Thymus (tissue), 11 donors: Measurements from ENCODE around the gene SASH1. TPM values are rescaled to one million over a fixed set of nuclear protein-coding genes. Genes with fewer than 3 reads are reported as not detected.

Experiments used
- DNase-seq, 9 donors: peaks; one replicate each; pipeline ENCODE4 v3.0.0-alpha.2; 2013; ENCODE audit warnings: low spot score in 9 of 9, low read depth in 6 of 9, missing footprints in 1 of 9
- H3K27ac ChIP-seq, 2 donors: one replicate each; pipeline ENCODE4 v1.5.1; 2013; ENCODE audit warnings: control low read depth in 1 of 2, low read depth in 1 of 2, low read length in 1 of 2, mild to moderate bottlenecking in 1 of 2, moderate library complexity in 1 of 2
- H3K27me3 ChIP-seq, 2 donors: one replicate each; pipeline ENCODE4 v1.5.1; 2013; ENCODE audit warnings: low read length in 1 of 2; ENCODE audit not compliant: control insufficient read depth in 2 of 2, insufficient read depth in 1 of 2
- H3K36me3 ChIP-seq, 2 donors: one replicate each; pipeline ENCODE4 v1.5.1; 2013; ENCODE audit warnings: low read length in 1 of 2, mild to moderate bottlenecking in 1 of 2, moderate library complexity in 1 of 2; ENCODE audit not compliant: control insufficient read depth in 2 of 2, insufficient read depth in 2 of 2
- H3K4me1 ChIP-seq, 2 donors: one replicate each; pipeline ENCODE4 v1.5.1; 2013; ENCODE audit warnings: low read length in 2 of 2; ENCODE audit not compliant: control insufficient read depth in 2 of 2, insufficient read depth in 2 of 2
- H3K4me3 ChIP-seq, 2 donors: one replicate each; pipeline ENCODE4 v1.5.1; 2013; ENCODE audit warnings: low read length in 2 of 2, control low read depth in 1 of 2, mild to moderate bottlenecking in 1 of 2
- H3K9me3 ChIP-seq, 2 donors: one replicate each; pipeline ENCODE4 v1.5.1; 2013; ENCODE audit warnings: low read length in 1 of 2, mild to moderate bottlenecking in 1 of 2; ENCODE audit not compliant: control insufficient read depth in 2 of 2, insufficient read depth in 1 of 2
- WGBS: extraction: QIAGEN DNeasy Blood & Tissue Kit; methylation state at CpG from one replicate; pipeline ENCODE4 v1.1.7; 2013; 5-methylcytosine and 5-hydroxymethylcytosine counted together
- polyA plus RNA-seq: library from polyadenylated mRNA; stranded (reverse); fragments of 200-250 nt; gene quantifications from one replicate; pipeline ENCODE4 v1.2.3, GENCODE V29; 2013
- total RNA-seq: library from RNA; stranded (reverse); fragments of 120-200 nt; gene quantifications from one replicate; pipeline ENCODE4 v1.2.4, GENCODE V29; 2013
- donor health status: healthy.

SASH1 gene
- total and polyA plus RNA-seq, 2 donors, result 3.7 to 7.0 TPM

DNA sequence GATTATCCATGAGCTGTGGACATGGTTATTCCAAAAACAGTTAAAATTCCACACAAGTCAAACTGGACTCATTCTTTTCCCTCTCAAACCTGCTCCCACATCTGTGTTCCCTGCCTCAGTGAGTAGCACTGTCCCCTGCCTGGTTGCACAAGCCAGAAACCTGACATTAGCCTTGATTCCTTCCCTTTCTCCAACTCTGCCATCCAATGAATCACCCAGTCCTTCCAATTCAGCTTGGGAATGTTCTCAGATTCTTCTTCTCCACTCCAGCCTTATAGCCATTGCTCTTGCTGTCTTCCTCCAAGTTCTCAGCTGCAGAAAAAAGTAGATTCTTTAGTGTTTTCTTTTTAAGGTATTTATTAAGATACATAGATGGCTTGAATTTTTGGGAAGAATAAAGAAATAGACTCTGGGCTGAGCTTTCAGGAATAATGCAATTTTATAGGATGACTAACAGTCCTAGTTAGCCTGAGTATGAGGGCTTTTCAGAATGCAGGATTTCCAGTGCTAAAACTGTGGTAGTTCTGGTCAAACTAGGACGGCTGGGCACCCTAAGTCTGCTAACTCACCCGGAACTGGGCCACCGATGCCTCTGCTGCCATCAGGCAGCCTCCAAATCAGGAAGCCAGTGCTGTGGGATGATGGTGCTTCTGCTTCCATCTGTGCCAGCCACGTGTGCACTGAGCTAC, 18.2 kb upstream of the SASH1 start:
- Histone ChIP-seq H3K4me3 (no peak overlapping the region), H3K4me1 (no peaks in the 10 kb centered on the region), H3K27me3 (no peaks in the 10 kb centered on the region), H3K9me3 (no peaks in the 10 kb centered on the region), H3K36me3 (no peaks in the 10 kb centered on the region), H3K27ac (no peak overlapping the region)
- WGBS, result 17% methylated on average over 4 of the region's 4 CpGs
- DNase-seq, result no peak

DNA sequence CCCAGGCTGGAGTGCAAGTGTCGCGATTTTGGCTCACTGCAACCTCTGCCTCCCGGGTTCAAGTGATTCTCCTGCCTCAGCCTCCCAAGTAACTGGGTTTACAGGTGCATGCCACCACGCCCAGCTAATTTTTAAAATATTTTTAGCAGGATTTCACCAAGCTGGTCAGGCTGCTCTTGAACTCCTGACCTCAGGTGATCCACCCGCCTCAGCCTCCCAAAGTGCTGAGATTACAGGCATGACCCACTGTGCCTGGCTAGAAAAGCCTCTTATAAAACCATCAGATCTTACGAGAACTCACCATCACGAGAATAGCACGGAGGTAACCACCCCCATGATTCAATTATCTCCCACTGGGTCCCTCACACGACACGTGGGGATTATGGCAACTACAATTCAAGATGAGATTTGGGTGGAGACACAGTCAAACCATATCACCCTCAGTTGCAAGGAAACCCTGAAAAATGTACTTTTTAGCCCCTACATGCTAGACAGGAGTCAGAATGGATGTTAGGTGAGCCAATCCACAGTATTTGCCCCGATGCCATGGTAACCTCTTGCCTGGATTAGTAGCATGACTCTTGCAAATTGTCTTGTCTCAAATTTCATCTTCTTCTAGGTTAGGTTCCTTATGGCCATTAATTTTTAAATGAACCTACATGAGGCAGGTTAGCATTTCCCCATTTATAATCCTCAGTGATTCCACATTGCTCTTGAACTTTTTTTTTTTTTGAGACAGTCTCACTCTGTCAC, 17.1 kb upstream of the SASH1 start:
- Histone ChIP-seq H3K27ac (no peak overlapping the region), H3K4me1 (no peaks in the 10 kb centered on the region), H3K4me3 (no peak overlapping the region), H3K9me3 (no peaks in the 10 kb centered on the region), H3K27me3 (no peaks in the 10 kb centered on the region), H3K36me3 (no peaks in the 10 kb centered on the region)
- DNase-seq, result no peak
- WGBS, result 94% methylated on average over 11 of the region's 11 CpGs

DNA sequence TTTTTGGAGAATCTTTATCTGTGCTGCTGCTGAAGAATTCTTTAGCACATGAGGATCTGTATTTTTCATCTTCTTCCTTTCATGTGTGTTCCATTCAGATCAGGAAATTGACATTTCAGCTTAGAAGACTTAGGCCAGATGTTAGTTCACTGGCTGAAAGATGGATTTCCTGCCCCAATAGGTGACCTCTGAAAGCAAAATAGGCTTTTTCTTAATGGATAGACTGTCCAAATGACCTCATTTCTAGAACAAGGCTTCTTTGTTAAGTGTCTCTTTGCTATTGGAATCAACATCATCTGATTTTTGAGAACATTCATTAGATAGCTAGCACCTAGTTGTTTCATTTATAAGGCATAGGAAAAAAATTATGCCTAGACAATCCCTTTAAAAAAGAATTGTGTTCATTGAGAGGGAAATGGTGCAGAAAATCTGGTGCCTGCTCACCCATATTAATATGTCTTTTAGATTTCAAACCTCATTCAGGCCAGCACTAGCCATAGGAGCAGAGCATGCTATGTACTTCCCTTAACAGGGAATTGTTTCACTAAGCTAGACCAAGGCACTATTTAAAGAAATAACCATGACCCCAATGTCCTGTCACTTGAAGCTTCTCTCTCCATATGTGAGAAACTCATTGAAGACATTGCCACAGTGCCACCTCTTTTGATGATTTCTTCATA, 13.6 kb upstream of the SASH1 start:
- H3K4me1 ChIP-seq, result no peaks in the 10 kb centered on the region
- no peaks in the 10 kb centered on the region for H3K27me3 ChIP-seq
- H3K36me3 ChIP-seq, result no peaks in the 10 kb centered on the region
- no peak overlapping the region for H3K27ac ChIP-seq
- DNase-seq, result no peak
- H3K4me3 ChIP-seq, result no peak overlapping the region
- H3K9me3 ChIP-seq, result no peaks in the 10 kb centered on the region

DNA sequence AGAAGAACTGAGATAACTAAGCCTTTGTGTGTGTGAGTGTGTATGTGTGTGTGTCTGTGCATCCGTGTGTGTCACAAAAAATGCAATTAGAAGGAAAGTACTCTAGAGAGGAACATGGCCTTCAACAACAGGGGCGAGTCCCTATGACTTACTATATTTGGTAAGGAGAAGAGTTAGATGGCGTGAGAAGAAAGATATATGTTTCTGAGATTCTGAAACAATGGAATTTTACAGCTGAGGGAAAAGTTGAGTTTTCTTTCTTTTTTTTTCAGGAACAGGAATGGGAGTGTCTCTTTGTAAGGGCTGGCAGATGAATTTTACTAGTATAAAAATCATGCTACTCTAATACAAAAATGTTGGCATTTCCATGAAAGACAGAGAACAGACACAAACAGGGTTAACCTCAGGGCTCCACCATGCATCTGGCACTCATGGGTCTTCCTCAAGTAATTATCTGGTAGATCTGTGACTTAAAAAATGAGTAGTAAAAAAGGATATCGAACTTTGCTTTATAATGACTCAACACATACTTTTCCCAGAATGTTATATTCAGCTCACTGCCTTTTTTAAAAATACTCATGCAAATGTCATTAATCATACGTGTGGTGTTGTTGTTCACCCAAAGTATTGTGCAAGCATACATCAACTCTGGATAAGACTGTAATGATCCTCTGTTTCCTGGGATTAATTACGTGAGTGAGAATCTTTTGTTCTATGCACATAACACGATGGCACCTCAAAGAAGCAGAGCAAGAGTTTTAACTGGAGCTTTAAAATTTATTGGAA, 12.8 kb upstream of the SASH1 start:
- no peak for DNase-seq
- Histone ChIP-seq H3K4me3 (no peak overlapping the region), H3K4me1 (no peaks in the 10 kb centered on the region), H3K27me3 (no peaks in the 10 kb centered on the region), H3K27ac (no peak overlapping the region), H3K9me3 (no peaks in the 10 kb centered on the region), H3K36me3 (no peaks in the 10 kb centered on the region)
- 81% methylated on average over 7 of the region's 7 CpGs for WGBS

DNA sequence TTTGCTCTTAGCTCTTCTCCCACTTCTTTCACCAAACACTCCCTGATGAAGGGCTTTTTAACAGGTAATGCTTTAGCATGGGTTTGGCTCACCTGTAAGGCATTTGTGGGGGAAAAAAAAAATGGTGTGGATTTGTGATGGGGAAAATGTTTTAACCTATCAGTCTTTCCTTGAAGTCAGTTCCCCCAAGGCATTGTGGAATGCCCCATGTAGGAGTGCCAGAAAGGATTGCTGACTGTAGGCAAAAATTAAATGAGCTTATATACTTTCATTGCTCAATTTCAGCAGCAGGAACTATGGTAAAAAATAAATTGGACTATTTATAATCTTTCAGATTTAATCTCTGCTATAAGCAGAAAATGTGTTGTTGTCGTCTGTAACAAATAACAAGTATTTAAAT, 10.6 kb upstream of the SASH1 start:
- H3K4me1 ChIP-seq, result no peaks in the 10 kb centered on the region
- no peak overlapping the region for H3K4me3 ChIP-seq
- H3K27me3 ChIP-seq, result no peaks in the 10 kb centered on the region
- no peaks in the 10 kb centered on the region for H3K36me3 ChIP-seq
- H3K27ac ChIP-seq, result no peak overlapping the region
- no peak for DNase-seq
- 95% methylated on average over 1 of the region's 1 CpG for WGBS
- no peaks in the 10 kb centered on the region for H3K9me3 ChIP-seq

DNA sequence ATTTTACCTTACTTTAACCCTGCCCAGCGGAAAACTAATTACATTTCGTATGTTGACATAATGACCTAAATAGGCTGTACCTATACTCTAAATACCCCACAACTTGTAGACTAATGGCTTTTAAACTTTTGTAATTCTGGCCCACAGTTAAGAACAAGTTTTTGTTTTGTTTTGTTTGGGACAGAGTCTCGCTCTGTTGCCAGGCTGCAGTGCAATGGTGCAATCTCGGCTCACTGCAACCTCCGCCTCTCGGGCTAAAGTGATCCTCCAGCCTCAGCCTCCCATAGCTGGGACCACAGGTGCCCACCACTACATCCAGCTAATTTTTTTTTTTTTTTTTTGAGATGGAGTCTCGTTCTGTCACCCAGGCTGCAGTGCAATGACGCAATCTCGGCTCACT, 5.7 kb upstream of the SASH1 start:
- DNase-seq, result no peak

DNA sequence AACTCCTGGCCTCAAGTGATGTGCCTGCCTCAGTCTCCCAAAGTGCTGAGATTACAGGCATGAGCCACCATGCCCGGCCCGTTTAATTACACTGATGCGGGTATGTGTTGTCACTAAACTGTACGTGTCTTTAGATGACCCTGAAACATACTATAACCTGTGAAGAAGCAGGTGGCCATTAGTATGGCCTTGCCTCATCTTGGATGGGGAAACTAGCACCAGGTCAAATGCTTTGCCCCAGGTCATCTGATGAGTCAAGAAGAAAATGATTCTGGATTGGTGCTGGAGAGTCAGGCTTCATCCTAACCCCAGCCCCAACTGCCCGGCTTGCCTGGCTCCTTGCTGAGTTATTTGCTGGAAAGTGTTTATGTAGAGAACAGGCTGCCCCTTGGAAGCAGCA, 2.9 kb upstream of the SASH1 start:
- no peak overlapping the region for H3K4me3 ChIP-seq
- peaks cover 0 to 4% of the 10 kb centered on the region in 2 donors for H3K4me1 ChIP-seq
- H3K36me3 ChIP-seq, result no peaks in the 10 kb centered on the region
- peaks cover 31 to 45% of the 10 kb centered on the region in 2 donors for H3K27me3 ChIP-seq
- no peak for DNase-seq
- 98% methylated on average over 5 of the region's 5 CpGs for WGBS
- H3K9me3 ChIP-seq, result no peaks in the 10 kb centered on the region
- no peak overlapping the region for H3K27ac ChIP-seq

More for the DNA sequence above, 5.7 kb upstream of the SASH1 start:
- H3K4me1 ChIP-seq, result peaks cover 0 to 1% of the 10 kb centered on the region in 2 donors
- no peak overlapping the region for H3K27ac ChIP-seq
- no peaks in the 10 kb centered on the region for H3K9me3 ChIP-seq
- peaks cover 7 to 19% of the 10 kb centered on the region in 2 donors for H3K27me3 ChIP-seq
- 97% methylated on average over 9 of the region's 9 CpGs for whole genome bisulfite sequencing
- no peak overlapping the region for H3K4me3 ChIP-seq
- no peaks in the 10 kb centered on the region for H3K36me3 ChIP-seq

DNA sequence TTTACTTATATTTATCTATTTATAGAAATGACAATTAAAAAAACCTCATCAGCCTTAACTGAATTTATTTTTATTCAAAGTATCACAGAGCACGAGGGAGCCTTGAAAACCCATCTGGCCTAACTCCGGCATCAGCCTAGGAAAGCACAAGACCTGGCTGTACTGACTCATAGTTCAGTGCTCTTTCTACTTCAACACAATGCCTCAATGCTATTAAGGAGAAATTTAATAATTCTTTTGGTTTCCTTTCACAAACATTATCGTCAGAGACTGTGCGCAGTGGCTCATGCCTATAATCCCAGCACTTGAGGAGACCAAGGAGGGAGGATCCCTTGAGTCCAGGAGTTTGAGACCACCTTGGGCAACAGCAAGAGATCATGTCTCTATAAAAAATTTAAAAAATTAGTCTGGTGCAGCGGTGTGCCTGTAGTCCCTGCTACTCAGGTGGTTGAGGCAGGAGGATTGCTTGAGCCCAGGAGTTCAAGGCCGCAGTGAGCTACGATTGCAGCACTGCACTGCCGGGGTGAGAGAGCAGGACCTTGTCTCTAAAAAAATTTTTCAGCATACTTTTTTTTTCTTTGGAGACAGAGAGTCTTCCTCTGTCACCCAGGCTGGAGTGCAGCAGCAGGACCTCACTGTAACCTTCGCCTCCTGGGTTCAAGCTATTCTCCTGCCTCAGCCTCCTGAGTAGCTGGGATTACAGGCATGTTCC, 1.9 kb upstream of the SASH1 start:
- peaks cover 0 to 4% of the 10 kb centered on the region in 2 donors for H3K4me1 ChIP-seq
- peaks cover 31 to 55% of the 10 kb centered on the region in 2 donors for H3K27me3 ChIP-seq
- DNase-seq, result no peak
- 97% methylated on average over 9 of the region's 9 CpGs for WGBS
- H3K27ac ChIP-seq, result no peak overlapping the region
- H3K9me3 ChIP-seq, result no peaks in the 10 kb centered on the region
- H3K4me3 ChIP-seq, result no peak overlapping the region
- H3K36me3 ChIP-seq, result no peaks in the 10 kb centered on the region
